Fibroblast of pulmonary artery (primary cell): ENCODE measurements around the gene TTC7B.

Experiments used
- DNase-seq: peaks from one replicate; pipeline ENCODE4 v3.0.0-alpha.2; 2010; ENCODE audit warnings: low read depth
- H3K4me3 ChIP-seq: replicated peaks from 2 replicates; pipeline ENCODE4 v1.5.1; 2011; ENCODE audit warnings: low read depth, mild to moderate bottlenecking, control low read depth, low read length, moderate library complexity
- TF ChIP-seq, protein P1 (sequence below): IDR thresholded peaks from 2 replicates; pipeline ENCODE4 v1.5.1; 2011; ENCODE audit warnings: mild to moderate bottlenecking, control low read depth, low read length, inconsistent platforms; ENCODE audit errors: missing control alignments

TTC7B gene

DNA sequence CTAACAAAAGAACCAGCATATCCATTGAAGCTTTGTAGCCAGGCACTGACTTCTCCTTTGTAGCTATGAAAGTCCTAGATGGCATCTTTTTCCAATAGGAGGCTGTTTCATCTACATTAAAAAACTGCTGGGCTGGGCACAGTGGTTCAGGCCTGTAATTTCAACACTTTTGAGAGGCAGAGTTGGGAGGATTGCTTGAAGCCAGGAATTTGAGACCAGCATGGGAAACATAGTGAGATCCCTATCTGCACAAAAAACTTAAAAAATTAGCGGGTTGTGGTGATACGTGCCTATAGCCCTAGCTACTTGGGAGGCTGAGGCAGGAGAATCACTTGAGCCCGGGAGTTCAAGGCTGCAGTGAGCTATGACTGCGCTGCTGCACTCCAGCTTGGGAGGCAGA lies 251.7 kb downstream of the TTC7B start:
- TF ChIP-seq, protein P1, sequence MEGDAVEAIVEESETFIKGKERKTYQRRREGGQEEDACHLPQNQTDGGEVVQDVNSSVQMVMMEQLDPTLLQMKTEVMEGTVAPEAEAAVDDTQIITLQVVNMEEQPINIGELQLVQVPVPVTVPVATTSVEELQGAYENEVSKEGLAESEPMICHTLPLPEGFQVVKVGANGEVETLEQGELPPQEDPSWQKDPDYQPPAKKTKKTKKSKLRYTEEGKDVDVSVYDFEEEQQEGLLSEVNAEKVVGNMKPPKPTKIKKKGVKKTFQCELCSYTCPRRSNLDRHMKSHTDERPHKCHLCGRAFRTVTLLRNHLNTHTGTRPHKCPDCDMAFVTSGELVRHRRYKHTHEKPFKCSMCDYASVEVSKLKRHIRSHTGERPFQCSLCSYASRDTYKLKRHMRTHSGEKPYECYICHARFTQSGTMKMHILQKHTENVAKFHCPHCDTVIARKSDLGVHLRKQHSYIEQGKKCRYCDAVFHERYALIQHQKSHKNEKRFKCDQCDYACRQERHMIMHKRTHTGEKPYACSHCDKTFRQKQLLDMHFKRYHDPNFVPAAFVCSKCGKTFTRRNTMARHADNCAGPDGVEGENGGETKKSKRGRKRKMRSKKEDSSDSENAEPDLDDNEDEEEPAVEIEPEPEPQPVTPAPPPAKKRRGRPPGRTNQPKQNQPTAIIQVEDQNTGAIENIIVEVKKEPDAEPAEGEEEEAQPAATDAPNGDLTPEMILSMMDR, result no peak
- no peak overlapping the region for H3K4me3 ChIP-seq

DNA sequence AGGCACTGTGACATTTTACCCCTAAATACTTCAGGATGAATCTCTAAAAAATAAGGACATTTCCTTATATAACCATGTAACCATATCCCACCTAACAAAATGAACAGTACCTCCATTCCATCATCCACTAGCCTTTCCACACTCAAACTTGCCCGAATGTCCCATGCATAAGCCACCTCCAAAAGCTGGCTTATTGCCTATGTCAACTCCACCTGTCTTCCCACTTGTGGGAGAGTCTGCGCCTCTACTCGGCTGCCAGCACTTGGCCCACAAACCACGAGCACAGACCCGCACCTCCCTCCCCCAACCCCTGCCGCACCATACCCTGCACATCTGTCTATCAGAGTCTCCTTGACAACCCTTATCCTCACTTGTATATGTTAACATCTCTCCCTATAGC lies 253.6 kb downstream of the TTC7B start:
- H3K4me3 ChIP-seq, result no peak overlapping the region
- no peak for DNase-seq
- TF ChIP-seq, protein P1, result no peak

More for the DNA sequence above, 251.7 kb downstream of the TTC7B start:
- DNase-seq, result no peak

DNA sequence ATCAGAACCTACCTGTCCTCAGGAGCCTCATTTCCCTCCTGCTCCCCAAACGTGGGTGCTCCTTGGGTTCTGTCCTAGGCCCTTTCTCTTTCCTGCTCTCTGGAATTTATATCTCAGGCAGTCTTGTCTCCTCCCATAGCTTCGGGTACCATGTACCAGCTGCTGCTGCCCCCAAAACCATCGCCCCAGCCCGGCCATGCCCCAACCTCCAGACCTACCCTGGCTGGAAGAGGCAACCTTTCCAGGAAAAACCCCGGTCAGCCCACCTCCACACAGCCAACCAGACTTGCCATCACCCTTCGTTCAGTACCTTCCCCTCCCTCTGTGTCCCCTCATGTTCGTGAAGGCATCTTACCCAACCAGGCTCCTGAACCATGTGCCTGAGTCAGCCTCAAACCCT lies 254.3 kb downstream of the TTC7B start:
- H3K4me3 ChIP-seq, result no peak overlapping the region
- TF ChIP-seq, protein P1, result no peak
- no peak for DNase-seq

DNA sequence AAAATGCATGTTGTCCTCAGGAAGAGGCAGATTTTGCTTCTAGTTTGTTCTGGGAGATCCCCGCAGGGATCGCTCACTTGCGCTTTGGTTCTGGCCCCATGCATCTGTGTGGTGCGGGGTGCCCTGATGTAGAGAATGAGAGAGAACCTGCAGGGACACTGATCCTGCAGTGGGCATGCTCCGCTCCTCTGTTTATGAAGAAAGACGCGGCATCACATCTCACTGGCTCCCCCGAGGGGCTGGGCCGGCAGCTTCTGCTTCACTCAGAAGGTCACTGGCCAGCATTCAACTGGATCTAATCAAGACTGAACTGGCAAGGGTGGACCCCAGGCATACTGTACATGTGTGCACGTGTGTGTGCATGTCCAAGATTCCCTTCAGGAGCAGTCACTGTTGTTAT lies 255.2 kb downstream of the TTC7B start:
- TF ChIP-seq, protein P1, result no peak
- no peak for DNase-seq
- no peak overlapping the region for H3K4me3 ChIP-seq

DNA sequence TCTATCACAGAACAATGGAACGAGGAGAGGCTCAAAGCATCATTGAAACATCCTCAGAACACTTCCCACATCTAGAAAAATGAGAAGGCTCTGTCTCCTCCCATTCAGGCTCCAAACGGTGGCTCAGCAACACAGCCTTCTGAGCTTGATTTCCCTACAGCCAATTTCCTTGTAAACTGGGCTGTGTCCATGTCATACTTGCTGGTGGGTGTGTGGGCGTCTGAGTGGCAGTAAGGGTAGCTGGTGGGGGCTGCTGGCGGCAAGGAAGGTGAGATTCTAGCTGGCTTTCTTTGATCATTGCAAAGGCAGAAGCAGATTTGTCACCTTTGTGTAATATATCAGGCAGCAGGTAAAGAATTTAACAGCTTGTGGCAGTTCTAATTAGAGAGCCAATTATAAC lies 255.7 kb downstream of the TTC7B start:
- TF ChIP-seq, protein P1, result no peak
- H3K4me3 ChIP-seq, result no peak overlapping the region
- no peak for DNase-seq

DNA sequence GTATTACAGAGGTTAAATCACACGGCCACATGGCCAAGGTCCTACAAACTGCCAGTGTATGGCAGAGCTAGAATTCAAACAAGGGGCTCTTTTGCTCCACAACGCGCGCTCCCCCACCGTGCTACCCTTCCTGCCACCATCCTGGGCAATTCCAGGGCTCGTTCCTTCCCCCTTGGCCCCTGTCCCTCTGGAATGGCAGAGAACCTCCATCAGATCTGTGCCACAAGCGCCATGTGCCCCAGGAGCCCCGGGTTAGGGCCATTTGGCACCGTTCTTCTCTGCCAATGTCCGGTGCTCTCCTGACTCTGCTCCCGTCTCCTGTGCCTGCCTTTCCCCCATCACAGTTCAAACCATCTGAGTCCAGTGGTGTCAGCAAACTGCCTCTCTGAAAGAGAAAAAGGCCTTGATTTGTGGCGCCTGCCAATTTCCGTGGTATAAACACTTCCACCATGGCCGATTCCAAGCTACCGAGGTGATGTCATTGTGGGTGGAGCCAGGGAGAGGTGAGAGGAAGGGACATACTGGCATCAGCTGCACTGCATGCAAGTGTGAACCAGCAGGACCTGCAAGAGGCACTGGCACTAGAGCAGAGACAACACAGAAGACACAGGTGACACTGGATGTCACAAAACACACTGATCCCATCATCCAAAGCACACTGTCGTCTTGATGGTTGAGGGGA lies 256.3 kb downstream of the TTC7B start:
- no peak for DNase-seq
- TF ChIP-seq, protein P1, result no peak
- no peak overlapping the region for H3K4me3 ChIP-seq

DNA sequence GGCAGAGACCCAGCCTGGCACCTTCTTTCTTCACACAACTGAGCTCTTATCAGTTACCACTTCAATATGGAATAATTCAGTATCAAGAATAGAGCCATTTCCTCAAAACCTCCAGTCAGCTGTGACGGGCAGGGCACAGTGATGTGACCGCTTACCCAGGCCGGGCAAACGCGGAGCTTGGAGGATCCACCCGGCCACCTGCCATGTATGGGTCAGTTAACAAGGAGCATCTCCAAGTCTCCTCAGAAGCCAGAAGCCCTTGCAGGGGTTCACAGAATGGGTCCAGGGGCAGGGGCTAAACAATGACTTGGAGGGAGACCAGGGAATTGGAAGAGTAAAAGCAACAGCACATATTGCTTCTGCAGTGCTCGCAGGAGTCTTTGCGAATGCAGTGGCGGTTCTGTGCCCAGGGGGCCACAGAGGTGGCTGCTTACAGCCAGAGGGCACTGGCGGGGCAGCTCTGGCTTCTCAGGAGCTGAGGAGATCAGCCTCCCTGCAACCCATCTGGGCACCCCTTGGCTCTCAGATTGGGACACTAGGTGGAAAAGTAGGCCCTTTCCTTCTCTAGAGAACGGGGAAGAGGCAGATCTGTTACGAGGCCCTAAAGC lies 257.1 kb downstream of the TTC7B start:
- TF ChIP-seq, protein P1, result no peak
- DNase-seq, result no peak

More for the DNA sequence above, 257.1 kb downstream of the TTC7B start:
- H3K4me3 ChIP-seq, result no peak overlapping the region
